Mesendoderm (in vitro differentiated cells): ENCODE data around the gene MSRB1.

Experiments
- DNase-seq: peaks from one replicate; pipeline ENCODE4 v3.0.0; 2013
- H2AK5ac ChIP-seq: 2 replicates; pipeline ENCODE4 v1.6.1; 2013; ENCODE audit warnings: low read length, inconsistent platforms
- H2BK120ac ChIP-seq: 2 replicates; pipeline ENCODE4 v1.6.1; 2013; ENCODE audit warnings: low read depth, mild to moderate bottlenecking, low read length, moderate library complexity, mixed read lengths
- H2BK15ac ChIP-seq: replicated peaks from 2 replicates; pipeline ENCODE4 v1.6.1; 2013; ENCODE audit warnings: low read depth, mild to moderate bottlenecking, moderate library complexity
- H2BK5ac ChIP-seq: 2 replicates; pipeline ENCODE4 v1.6.1; 2013; ENCODE audit warnings: low read length, inconsistent platforms
- H3K18ac ChIP-seq: 2 replicates; pipeline ENCODE4 v1.6.1; 2013; ENCODE audit warnings: mild to moderate bottlenecking, low read length, mixed read lengths
- H3K23ac ChIP-seq: one replicate; pipeline ENCODE4 v1.6.1; 2013; ENCODE audit warnings: low read length
- H3K27ac ChIP-seq: 2 replicates; pipeline ENCODE4 v1.5.1; 2013; ENCODE audit warnings: low read depth, mild to moderate bottlenecking, inconsistent platforms, low read length, moderate library complexity
- H3K27me3 ChIP-seq: 2 replicates; pipeline ENCODE4 v1.6.1; 2013; ENCODE audit warnings: low read length, control low read depth, mild to moderate bottlenecking, inconsistent platforms; ENCODE audit not compliant: insufficient read depth, poor library complexity
- H3K36me3 ChIP-seq: 2 replicates; pipeline ENCODE4 v1.6.1; 2013; ENCODE audit warnings: low read length, inconsistent platforms; ENCODE audit not compliant: control insufficient read depth, insufficient read depth
- H3K4ac ChIP-seq: one replicate; pipeline ENCODE4 v1.6.1; 2013; ENCODE audit warnings: low read depth, mild to moderate bottlenecking, low read length, moderate library complexity
- H3K4me1 ChIP-seq: 2 replicates; pipeline ENCODE4 v1.6.1; 2013; ENCODE audit warnings: low read depth, low read length, inconsistent platforms; ENCODE audit not compliant: control insufficient read depth
- H3K4me2 ChIP-seq: 2 replicates; pipeline ENCODE4 v1.6.1; 2013; ENCODE audit warnings: low read length
- H3K4me3 ChIP-seq: 2 replicates; pipeline ENCODE4 v1.5.1; 2013; ENCODE audit warnings: mild to moderate bottlenecking, low read length
- H3K56ac ChIP-seq: one replicate; pipeline ENCODE4 v1.6.1; 2013; ENCODE audit warnings: low read length
- H3K79me1 ChIP-seq: 2 replicates; pipeline ENCODE4 v1.6.1; 2013; ENCODE audit warnings: low read length, inconsistent platforms
- H3K79me2 ChIP-seq: 2 replicates; pipeline ENCODE4 v1.6.1; 2013; ENCODE audit warnings: mild to moderate bottlenecking, low read length; ENCODE audit not compliant: control insufficient read depth, insufficient read depth
- H3K9ac ChIP-seq: 2 replicates; pipeline ENCODE4 v1.6.1; 2013; ENCODE audit warnings: low read length, inconsistent platforms
- H4K5ac ChIP-seq: one replicate; pipeline ENCODE4 v1.6.1; 2013; ENCODE audit warnings: low read length
- H4K8ac ChIP-seq: one replicate; pipeline ENCODE4 v1.6.1; 2013; ENCODE audit warnings: low read depth, mild to moderate bottlenecking, control low read depth, low read length, moderate library complexity
- WGBS: extraction: QIAGEN DNeasy Blood & Tissue Kit; methylation state at CpG from one replicate; pipeline ENCODE4 v1.1.7; 2013; ENCODE audit warnings: low lambda C conversion rate, missing lambda C conversion rate; ENCODE audit not compliant: insufficient coverage; ENCODE audit errors: extremely low coverage; 5-methylcytosine and 5-hydroxymethylcytosine counted together

The MSRB1 gene

DNA sequence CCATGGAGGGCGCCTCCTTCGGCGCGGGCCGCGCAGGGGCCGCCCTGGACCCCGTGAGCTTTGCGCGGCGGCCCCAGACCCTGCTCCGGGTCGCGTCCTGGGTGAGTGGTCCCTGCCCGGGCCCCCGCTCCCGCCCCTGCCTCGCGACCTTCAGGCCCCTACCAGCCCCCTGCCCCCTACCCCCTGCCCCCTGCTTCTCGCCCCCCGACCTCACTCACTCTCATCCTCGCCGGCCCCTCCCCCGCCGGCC lies 47.0 kb upstream of the MSRB1 start:
- peak overlapping the region; percentile 54 for H3K4me2 ChIP-seq
- H2AK5ac ChIP-seq, result no peak overlapping the region
- H3K36me3 ChIP-seq, result peaks cover 3% of the 10 kb centered on the region
- H3K18ac ChIP-seq, result no peak overlapping the region
- H3K27me3 ChIP-seq, result peaks cover 3% of the 10 kb centered on the region
- no peak for DNase-seq
- no peak overlapping the region for H2BK5ac ChIP-seq
- H3K4me1 ChIP-seq, result peaks cover 2% of the 10 kb centered on the region
- H4K5ac ChIP-seq, result no peak overlapping the region
- WGBS, result no CpG with 5 or more reads among the region's 25 CpGs
- no peaks in the 10 kb centered on the region for H3K79me2 ChIP-seq
- H3K79me1 ChIP-seq, result peaks cover 6% of the 10 kb centered on the region
- peak overlapping the region; percentile 15 for H3K56ac ChIP-seq
- H3K9ac ChIP-seq, result peak overlapping the region; percentile 19
- H2BK120ac ChIP-seq, result no peak overlapping the region
- H3K23ac ChIP-seq, result no peak overlapping the region
- H2BK15ac ChIP-seq, result no peak overlapping the region
- H4K8ac ChIP-seq, result no peak overlapping the region
- H3K4ac ChIP-seq, result no peak overlapping the region
- H3K27ac ChIP-seq, result no peak overlapping the region
- H3K4me3 ChIP-seq, result no peak overlapping the region

DNA sequence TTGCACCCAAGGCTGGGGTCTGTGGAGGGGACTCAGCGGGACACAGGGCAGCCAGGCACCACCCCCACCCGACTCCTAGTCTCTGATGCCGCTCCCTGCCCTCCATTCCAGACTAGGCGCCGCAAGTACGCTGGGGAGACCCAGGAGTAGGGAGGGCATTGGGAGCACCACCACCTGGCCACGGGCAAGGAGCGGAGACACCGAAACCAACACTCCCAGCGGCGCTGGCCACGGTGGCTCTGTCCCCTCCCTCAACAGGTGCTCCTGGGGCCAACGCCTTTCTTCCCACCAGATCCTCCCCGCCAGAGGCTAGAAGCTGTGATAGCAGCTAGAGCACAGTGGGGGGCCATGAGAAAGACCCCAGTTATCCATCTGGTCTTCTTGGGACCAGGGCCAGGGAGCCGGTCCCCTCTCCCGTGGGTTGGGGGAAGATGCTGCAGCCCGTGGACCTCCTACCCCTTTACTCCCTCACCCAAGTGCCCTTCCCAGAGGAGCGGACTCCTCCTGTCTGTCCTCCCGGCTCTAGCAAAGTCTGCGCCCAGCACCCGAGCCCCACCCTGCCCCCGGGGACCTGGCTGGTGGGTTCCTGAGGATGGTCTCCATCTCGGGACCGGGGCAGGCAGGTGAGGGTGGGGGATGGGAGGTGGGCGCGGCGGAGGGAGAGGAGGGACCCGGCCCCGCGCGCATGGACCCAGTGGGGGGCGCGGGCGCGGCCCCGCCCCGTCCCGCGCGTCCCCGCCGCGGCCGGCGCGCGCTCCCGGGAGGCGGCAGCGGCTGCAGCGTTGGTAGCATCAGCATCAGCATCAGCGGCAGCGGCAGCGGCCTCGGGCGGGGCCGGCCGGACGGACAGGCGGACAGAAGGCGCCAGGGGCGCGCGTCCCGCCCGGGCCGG lies 46.5 kb upstream of the MSRB1 start, which contains the start of gene SYNGR3:
Gene SYNGR3 (plus strand): TSS at position 762 of the 892 bp plus-strand sequence. CDS start 133 bp downstream, outside the sequence.
- Histone ChIP-seq H3K4ac (no peak within 1 kb of the TSS), H3K79me2 (peaks cover 2% of the 10 kb centered on the region), H3K4me2 (peak within 1 kb of the TSS; percentile 81), H3K36me3 (peaks cover 3% of the 10 kb centered on the region), H3K18ac (no peak within 1 kb of the TSS), H2AK5ac (no peak within 1 kb of the TSS), H2BK120ac (no peak within 1 kb of the TSS), H3K27ac (no peak within 1 kb of the TSS), H3K4me1 (peaks cover 2% of the 10 kb centered on the region), H3K27me3 (peaks cover 3% of the 10 kb centered on the region), H3K4me3 (peak within 1 kb of the TSS; percentile 34), H3K23ac (no peak within 1 kb of the TSS), H4K5ac (no peak within 1 kb of the TSS), H3K56ac (peak within 1 kb of the TSS; percentile 83), H2BK15ac (no peak within 1 kb of the TSS), H4K8ac (no peak within 1 kb of the TSS), H3K9ac (peak within 1 kb of the TSS; percentile 59), H2BK5ac (no peak within 1 kb of the TSS), H3K79me1 (peaks cover 10% of the 10 kb centered on the region)
- no CpG with 5 or more reads among the region's 67 CpGs for WGBS
- DNase-seq, result peak; percentile 39

DNA sequence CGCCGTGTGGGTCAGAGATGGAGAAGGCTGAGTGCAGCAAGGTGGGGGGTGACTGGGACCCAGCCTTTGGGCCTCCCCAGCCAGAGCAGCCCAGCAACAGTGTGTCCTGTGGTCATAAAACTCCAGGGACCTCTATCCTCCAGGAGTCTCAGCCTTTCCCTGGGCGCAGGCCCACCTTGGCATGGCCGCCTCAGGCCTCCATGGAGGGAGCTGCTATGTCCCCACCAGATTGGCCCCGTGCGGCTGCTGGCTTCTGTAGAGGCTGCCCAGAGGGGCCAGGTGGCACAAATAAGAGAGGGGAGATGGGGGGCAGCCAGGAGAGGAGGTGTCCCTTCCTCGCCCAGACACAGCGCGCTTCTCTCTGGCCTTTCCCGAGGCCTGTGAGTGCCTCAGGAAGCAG lies 44.2 kb upstream of the MSRB1 start:
- no peak for DNase-seq
- Histone ChIP-seq H3K4me2 (no peak overlapping the region), H2BK15ac (no peak overlapping the region), H3K23ac (no peak overlapping the region), H3K9ac (no peak overlapping the region), H2AK5ac (no peak overlapping the region), H3K4ac (no peak overlapping the region), H3K27me3 (peaks cover 3% of the 10 kb centered on the region), H3K36me3 (peaks cover 3% of the 10 kb centered on the region), H3K18ac (no peak overlapping the region), H3K79me1 (peaks cover 10% of the 10 kb centered on the region), H3K4me1 (peaks cover 5% of the 10 kb centered on the region), H3K27ac (no peak overlapping the region), H4K8ac (no peak overlapping the region), H3K4me3 (no peak overlapping the region), H2BK120ac (no peak overlapping the region), H2BK5ac (no peak overlapping the region), H3K79me2 (peaks cover 2% of the 10 kb centered on the region), H4K5ac (no peak overlapping the region), H3K56ac (no peak overlapping the region)
- WGBS, result no CpG with 5 or more reads among the region's 10 CpGs

DNA sequence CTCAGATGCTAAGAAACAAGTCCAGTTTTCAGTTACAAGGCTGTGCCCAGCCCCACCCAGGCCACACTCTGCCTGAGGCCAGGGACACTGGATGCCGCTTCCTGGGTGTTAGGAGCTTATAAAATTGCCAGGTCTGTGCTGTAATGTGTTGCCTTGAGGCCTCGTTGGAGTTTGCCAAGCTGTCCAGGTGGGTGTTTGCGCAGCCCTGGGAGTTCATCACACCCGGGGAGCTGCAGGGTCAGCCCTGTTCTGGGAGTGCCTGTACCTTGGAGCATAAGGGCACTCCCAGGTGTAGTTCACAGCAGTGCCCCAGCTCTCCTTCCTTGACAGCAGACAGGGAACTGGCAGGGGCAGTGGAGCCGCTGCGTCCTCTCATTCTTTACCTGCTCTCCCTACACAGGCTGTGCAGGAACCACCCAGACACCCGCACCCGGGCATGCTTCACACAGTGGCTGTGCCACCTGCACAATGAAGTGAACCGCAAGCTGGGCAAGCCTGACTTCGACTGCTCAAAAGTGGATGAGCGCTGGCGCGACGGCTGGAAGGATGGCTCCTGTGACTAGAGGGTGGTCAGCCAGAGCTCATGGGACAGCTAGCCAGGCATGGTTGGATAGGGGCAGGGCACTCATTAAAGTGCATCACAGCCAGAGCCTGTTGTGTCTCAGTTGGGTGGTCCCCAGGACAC lies 42.6 kb upstream of the MSRB1 start:
- WGBS, result no CpG with 5 or more reads among the region's 14 CpGs
- Histone ChIP-seq H3K27me3 (peaks cover 8% of the 10 kb centered on the region), H3K27ac (no peak overlapping the region)

DNA sequence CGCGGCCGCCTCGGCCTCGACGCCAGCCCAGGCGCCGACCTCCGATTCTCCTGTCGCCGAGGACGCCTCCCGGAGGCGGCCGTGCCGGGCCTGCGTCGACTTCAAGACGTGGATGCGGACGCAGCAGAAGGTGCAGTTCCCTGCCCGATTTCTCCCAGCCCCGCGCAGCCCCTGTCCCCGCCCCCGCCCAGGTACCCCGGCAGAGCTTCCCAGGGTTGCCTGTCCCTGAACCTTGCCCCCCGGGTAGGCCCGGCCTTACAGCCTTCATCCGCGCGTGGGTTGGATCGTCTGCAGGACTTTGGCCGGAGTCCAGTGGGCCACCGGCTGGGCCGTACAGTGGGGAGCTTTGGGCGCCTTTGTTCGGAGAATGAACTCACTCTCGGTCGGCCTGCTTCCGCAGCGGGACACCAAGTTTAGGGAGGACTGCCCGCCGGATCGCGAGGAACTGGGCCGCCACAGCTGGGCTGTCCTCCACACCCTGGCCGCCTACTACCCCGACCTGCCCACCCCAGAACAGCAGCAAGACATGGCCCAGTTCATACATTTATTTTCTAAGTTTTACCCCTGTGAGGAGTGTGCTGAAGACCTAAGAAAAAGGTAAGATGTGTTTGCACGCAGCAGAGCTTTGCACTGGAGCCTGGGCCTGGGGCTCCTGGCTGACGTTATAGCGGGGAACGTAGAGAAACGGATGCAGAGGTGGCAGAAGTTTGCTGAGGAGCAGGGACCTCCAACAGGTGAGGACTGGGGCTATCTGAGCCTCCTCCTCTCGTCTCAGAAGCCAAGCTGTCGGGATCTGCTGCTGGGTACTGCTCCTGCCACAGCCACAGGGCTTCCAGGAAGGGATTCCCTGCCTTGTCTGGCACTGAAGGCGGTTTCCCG lies 41.6 kb upstream of the MSRB1 start:
- Histone ChIP-seq H3K27me3 (peaks cover 9% of the 10 kb centered on the region), H3K56ac (peak overlapping the region; percentile 96), H3K9ac (peak overlapping the region; percentile 91), H4K8ac (no peak overlapping the region), H2BK5ac (no peak overlapping the region), H3K27ac (peak overlapping the region; percentile 64), H3K4ac (peak overlapping the region; percentile 61), H3K23ac (no peak overlapping the region), H3K4me1 (peaks cover 5% of the 10 kb centered on the region), H2AK5ac (no peak overlapping the region), H2BK120ac (no peak overlapping the region), H3K79me2 (peaks cover 2% of the 10 kb centered on the region), H3K36me3 (peaks cover 3% of the 10 kb centered on the region), H4K5ac (no peak overlapping the region), H3K18ac (peak overlapping the region; percentile 72), H3K4me2 (peak overlapping the region; percentile 43), H2BK15ac (no peak overlapping the region), H3K79me1 (peaks cover 10% of the 10 kb centered on the region), H3K4me3 (peak overlapping the region; percentile 78)
- DNase-seq, result no peak
- no CpG with 5 or more reads among the region's 58 CpGs for WGBS

More for the DNA sequence above, 42.6 kb upstream of the MSRB1 start:
- Histone ChIP-seq H3K9ac (peak overlapping the region; percentile 91), H4K5ac (no peak overlapping the region), H3K4me1 (peaks cover 5% of the 10 kb centered on the region), H2BK15ac (no peak overlapping the region), H3K79me1 (peaks cover 10% of the 10 kb centered on the region), H2BK120ac (no peak overlapping the region), H3K36me3 (peaks cover 3% of the 10 kb centered on the region), H3K4me3 (no peak overlapping the region), H2AK5ac (no peak overlapping the region), H2BK5ac (no peak overlapping the region), H3K79me2 (peaks cover 2% of the 10 kb centered on the region), H3K4ac (no peak overlapping the region), H4K8ac (no peak overlapping the region), H3K23ac (no peak overlapping the region), H3K18ac (no peak overlapping the region), H3K4me2 (no peak overlapping the region), H3K56ac (no peak overlapping the region)
- no peak for DNase-seq
